Measurements from ENCODE around the gene SH3BGRL2. TPM values are rescaled to one million over a fixed set of nuclear protein-coding genes. Genes with fewer than 3 reads are reported as not detected.

Gene SH3BGRL2
- total RNA-seq, 3 donors from 2014 or later (not counting 1 experiment from before 2014, with no cell fraction given): 0.68 to 5.8 (median 1.6) TPM

- TF ChIP-seq CTCF (IDR thresholded peaks at IDR 0.05): no peak
- peaks cover 7 to 11% of the 10 kb centered on the region in 2 donors for H3K4me1 Mint-ChIP-seq
- no peaks in the 10 kb centered on the region for H3K9me3 Mint-ChIP-seq
- DNase-seq (no peak), ATAC-seq (no peak)
- no peak overlapping the region for H3K27ac ChIP-seq (ENCODE audit: low read length)
- no peak overlapping the region for H3K27ac Mint-ChIP-seq
- intact Hi-C loops (cut with micrococcal nuclease): no loop called here
- H3K36me3 Mint-ChIP-seq: no peaks in the 10 kb centered on the region
- no peaks in the 10 kb centered on the region for H3K9me3 ChIP-seq (ENCODE audit: control insufficient read depth, insufficient read depth, low read length)
- H3K36me3 ChIP-seq (ENCODE audit: control insufficient read depth, insufficient read depth, low read length): no peaks in the 10 kb centered on the region
- H3K27me3 ChIP-seq (ENCODE audit: control insufficient read depth, insufficient read depth, low read length): no peaks in the 10 kb centered on the region
- H3K4me3 Mint-ChIP-seq: no peak overlapping the region
- no peak overlapping the region for H3K4me3 ChIP-seq (ENCODE audit: low read length)
- no peaks in the 10 kb centered on the region for H3K4me1 ChIP-seq (ENCODE audit: control insufficient read depth, insufficient read depth, low read length)
- no peaks in the 10 kb centered on the region for H3K27me3 Mint-ChIP-seq (ENCODE audit: low read depth in 2 of 2)
- 91% methylated on average over 3 of the region's 3 CpGs for WGBS (ENCODE audit: insufficient coverage)
Measured at GRCh38 chr6:79600313-79600712, 30.8 kb upstream of the SH3BGRL2 start.

GRCh38 chr6:79600812-79601609 lies 30.1 kb upstream of the SH3BGRL2 start:
- 96% methylated on average over 2 of the region's 3 CpGs for WGBS (ENCODE audit: insufficient coverage)
- no peaks in the 10 kb centered on the region for H3K9me3 Mint-ChIP-seq
- intact Hi-C loops (cut with micrococcal nuclease): no loop called here
- H3K27ac Mint-ChIP-seq: no peak overlapping the region
- Histone ChIP-seq H3K9me3 (ENCODE audit: control insufficient read depth, insufficient read depth, low read length) (no peaks in the 10 kb centered on the region), H3K27ac (ENCODE audit: low read length) (no peak overlapping the region), H3K4me3 (ENCODE audit: low read length) (no peak overlapping the region), H3K4me1 (ENCODE audit: control insufficient read depth, insufficient read depth, low read length) (no peaks in the 10 kb centered on the region), H3K36me3 (ENCODE audit: control insufficient read depth, insufficient read depth, low read length) (no peaks in the 10 kb centered on the region), H3K27me3 (ENCODE audit: control insufficient read depth, insufficient read depth, low read length) (no peaks in the 10 kb centered on the region)
- DNase-seq: no peak
- no peak for ATAC-seq
- H3K36me3 Mint-ChIP-seq: no peaks in the 10 kb centered on the region
- no peak for TF ChIP-seq CTCF (IDR thresholded peaks at IDR 0.05)
- peaks cover 9 to 11% of the 10 kb centered on the region in 2 donors for H3K4me1 Mint-ChIP-seq
- no peaks in the 10 kb centered on the region for H3K27me3 Mint-ChIP-seq (ENCODE audit: low read depth in 2 of 2)
- H3K4me3 Mint-ChIP-seq: no peak overlapping the region

GRCh38 chr6:79602859-79603258 lies 28.3 kb upstream of the SH3BGRL2 start:
- DNase-seq: no peak
- H3K27ac ChIP-seq (ENCODE audit: low read length): no peak overlapping the region
- Mint-ChIP-seq H3K27ac (no peak overlapping the region), H3K9me3 (peaks cover 0 to 2% of the 10 kb centered on the region in 2 donors), H3K36me3 (no peaks in the 10 kb centered on the region), H3K27me3 (ENCODE audit: low read depth in 2 of 2) (no peaks in the 10 kb centered on the region), H3K4me3 (no peak overlapping the region), H3K4me1 (peaks cover 9 to 12% of the 10 kb centered on the region in 2 donors)
- intact Hi-C loops (cut with micrococcal nuclease): no loop called here
- no peaks in the 10 kb centered on the region for H3K9me3 ChIP-seq (ENCODE audit: control insufficient read depth, insufficient read depth, low read length)
- no peaks in the 10 kb centered on the region for H3K4me1 ChIP-seq (ENCODE audit: control insufficient read depth, insufficient read depth, low read length)
- no peaks in the 10 kb centered on the region for H3K27me3 ChIP-seq (ENCODE audit: control insufficient read depth, insufficient read depth, low read length)
- no peak for TF ChIP-seq CTCF (IDR thresholded peaks at IDR 0.05)
- ATAC-seq: no peak
- no peak overlapping the region for H3K4me3 ChIP-seq (ENCODE audit: low read length)
- H3K36me3 ChIP-seq (ENCODE audit: control insufficient read depth, insufficient read depth, low read length): no peaks in the 10 kb centered on the region

GRCh38 chr6:79604583-79605037 lies 26.5 kb upstream of the SH3BGRL2 start:
- Histone ChIP-seq H3K27me3 (ENCODE audit: control insufficient read depth, insufficient read depth, low read length) (no peaks in the 10 kb centered on the region), H3K4me1 (ENCODE audit: control insufficient read depth, insufficient read depth, low read length) (no peaks in the 10 kb centered on the region), H3K36me3 (ENCODE audit: control insufficient read depth, insufficient read depth, low read length) (no peaks in the 10 kb centered on the region), H3K4me3 (ENCODE audit: low read length) (no peak overlapping the region), H3K9me3 (ENCODE audit: control insufficient read depth, insufficient read depth, low read length) (no peaks in the 10 kb centered on the region), H3K27ac (ENCODE audit: low read length) (no peak overlapping the region)
- H3K27me3 Mint-ChIP-seq (ENCODE audit: low read depth in 2 of 2): no peaks in the 10 kb centered on the region
- WGBS (ENCODE audit: insufficient coverage): 90% methylated on average over 3 of the region's 4 CpGs
- no peak for DNase-seq
- peaks cover 0 to 2% of the 10 kb centered on the region in 2 donors for H3K9me3 Mint-ChIP-seq
- no peak overlapping the region for H3K4me3 Mint-ChIP-seq
- TF ChIP-seq CTCF (IDR thresholded peaks at IDR 0.05): no peak
- intact Hi-C loops (cut with micrococcal nuclease): no loop called here
- ATAC-seq: no peak
- no peak overlapping the region for H3K27ac Mint-ChIP-seq
- peaks cover 9 to 22% of the 10 kb centered on the region in 2 donors for H3K4me1 Mint-ChIP-seq
- H3K36me3 Mint-ChIP-seq: no peaks in the 10 kb centered on the region

All from natural killer cell (primary cell).